GM12872 (cell line): ENCODE data around the gene MACROH2A1.

Source experiments
- CTCF ChIP-seq: IDR thresholded peaks from 3 replicates; pipeline ENCODE4 v1.5.1; 2011; ENCODE audit warnings: low read depth, mild to moderate bottlenecking, low read length, moderate library complexity; ENCODE audit not compliant: insufficient read depth

MACROH2A1 gene

DNA sequence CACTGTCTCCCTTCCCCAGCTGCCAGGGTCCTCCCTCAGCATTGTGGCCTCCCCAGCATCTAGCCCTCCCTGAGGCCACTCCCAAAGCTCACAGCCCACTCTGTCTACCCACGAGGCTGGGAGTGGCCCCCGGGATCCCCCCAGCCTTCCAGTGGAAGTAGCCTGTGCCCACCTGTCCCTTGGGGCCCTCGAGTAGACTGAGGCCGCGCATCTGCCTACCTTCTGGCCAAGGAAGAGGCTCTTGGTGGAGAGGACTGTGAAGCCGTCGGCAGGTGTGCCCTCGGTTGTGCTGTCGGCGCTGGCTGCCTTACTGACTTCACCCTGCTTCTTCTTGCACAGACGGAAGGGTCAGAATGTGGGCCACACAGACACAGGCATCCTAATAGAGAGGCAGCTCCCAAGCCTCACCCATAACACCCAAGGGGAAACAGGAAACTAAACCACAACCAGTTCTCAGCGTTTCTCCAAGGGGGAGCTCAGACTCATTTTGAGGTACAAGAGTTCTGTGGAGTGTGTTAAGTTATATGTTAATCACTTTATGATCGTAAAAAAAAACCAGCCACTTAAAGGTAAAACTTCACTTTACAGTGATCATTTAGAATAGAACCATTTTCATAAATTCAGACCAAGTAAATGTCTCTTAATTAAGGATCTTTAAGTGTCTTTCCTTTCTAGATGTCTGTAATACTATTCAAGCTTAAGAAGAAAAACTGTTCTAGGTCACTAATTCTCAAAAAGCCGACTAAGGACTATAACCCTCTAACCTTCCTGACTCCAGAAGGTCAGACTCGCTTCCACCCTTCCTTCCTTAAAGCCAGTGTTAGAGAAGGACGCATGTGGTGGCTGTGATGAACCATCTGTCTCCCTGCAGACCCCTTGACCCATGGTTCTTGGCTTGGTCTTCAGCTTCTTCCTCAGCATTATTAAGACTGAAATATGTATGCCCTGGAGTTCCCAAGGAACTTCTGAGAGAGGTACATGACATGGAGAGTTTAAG is 38.5 kb downstream of the MACROH2A1 start:
- TF ChIP-seq CTCF: no peak

DNA sequence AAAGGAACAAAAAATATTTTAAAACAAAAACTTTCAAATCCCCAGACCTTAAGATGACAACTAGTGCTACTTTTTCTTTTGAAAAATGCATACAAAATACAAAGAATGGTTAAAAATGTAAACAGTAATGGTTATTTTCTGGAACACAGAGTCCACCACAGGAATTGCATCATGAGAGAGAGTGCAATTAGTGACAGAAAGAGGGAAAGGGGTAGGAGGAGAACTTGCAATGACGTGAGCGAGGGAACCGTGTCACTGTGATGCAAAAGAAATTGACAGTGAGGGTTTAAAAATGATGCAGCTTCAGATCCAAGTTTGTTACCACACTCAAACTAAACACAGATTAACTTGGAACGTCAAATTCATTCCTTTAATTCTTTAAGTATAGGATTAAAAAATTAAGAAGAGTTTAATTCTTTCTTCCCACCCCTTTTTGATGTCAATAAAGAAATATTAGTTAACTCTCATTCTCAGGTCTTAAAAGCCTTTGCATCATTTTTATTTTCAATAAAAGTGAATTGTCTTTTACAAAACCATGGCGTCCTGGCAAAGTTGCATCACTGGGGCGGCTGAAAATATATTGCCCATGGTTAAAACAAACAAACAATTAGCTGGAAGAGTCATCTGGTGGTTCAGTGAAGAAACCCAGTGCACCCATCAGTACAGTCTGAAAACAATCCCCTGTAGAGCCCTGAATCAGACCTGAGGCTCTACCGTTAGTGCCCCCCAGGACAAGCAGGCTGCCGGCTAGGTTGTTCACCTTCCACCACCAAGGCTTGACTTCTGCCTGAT is 39.5 kb downstream of the MACROH2A1 start:
- TF ChIP-seq CTCF: no peak

DNA sequence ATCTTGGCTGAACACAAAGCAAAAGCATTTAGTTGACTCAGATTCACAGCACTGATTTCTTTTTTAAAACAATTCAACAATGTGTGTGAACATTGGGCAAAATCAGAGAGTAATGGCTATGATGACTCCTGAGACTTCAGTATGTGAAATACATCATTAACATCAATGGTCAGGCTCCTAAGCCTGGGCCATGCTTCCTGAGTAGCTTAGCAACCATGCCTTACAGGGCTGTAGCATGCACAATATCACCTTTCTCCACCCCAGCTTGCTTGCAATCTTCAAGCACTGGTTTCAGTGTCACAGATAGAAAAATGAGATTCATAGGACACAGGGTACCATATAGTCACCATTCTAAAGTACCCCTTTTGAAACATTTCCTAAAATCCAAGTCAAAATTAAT is 41.3 kb downstream of the MACROH2A1 start:
- no peak for TF ChIP-seq CTCF

DNA sequence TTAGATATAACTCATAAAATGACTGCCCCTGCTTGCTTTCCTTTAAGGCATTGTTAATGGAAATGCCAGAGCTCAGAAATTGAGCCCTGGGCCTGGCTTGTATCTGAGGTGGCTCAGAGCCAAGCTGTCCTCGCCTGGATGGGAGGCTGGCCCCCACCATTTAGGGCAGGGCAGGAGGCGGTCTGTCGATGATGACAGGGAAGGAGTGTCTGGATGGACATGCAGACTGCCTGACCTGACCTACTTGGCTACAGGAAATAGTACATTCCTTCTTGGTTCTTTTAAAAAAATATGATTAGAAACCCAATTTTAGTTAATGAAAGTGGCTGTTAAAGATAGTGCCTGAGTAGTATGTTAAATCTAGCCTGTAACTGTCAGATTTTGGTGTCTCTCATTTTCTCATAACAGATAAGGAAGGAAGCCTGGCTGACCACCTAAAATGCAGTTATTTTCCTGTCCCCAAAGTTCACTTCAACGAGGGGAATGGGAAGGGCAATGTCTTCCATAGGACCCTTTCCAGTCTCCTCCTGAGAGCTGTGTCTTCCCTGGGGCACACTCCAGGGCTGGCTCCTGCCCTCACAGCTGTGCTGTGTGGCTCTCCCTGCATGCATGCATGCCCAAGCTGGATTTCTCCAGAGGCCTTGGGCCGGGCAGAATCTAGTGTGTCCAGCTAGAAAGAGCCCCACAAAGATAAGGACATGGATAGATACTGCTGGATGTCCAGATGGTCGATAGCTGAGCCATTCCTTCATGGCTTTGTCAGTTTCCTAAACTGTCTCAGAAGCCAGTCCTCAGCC is 42.3 kb downstream of the MACROH2A1 start:
- no peak for TF ChIP-seq CTCF

- TF ChIP-seq CTCF: no peak
Observed at GRCh38 chr5:135355169-135355568, 43.9 kb downstream of the MACROH2A1 start.

DNA sequence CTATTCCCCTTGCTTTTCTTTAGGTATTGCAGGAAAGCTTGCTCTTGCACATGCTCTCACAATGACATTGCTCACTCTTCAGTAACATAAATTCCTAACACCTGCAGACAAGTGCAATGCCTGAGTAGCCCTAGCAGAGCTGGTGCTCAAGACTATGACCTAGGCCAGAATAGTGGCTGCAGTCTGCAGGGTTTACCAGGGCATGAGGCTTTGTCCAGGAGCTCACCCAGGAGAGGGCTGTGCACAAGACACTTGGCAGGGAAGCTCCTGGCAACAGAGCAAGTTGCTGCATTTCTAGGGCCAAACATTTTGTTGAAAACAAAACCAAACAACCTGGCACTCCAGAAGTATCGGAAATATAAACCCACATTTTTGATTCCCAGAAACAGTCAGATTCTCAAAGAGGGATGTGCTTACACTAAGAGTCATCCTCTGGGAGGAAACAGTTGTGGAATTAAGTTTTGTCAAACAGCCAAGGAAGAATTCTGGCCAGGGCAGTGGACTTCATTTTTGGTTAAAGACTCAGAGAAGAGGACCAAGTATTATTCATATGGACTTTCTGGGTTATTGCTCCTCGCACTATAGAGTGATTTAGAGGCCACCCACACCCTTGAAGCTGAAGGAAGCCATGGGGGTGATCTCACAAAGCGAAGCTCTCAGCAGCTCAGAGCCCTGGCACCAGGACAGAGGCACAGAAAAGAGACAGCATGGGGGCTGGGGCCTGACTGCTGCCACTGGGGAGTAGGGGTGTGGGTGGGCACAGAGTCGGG is 44.9 kb downstream of the MACROH2A1 start:
- no peak for TF ChIP-seq CTCF
